HepG2 (cell line): Measurements from ENCODE around the gene PYGB. TPM values are rescaled to one million over a fixed set of nuclear protein-coding genes. Genes with fewer than 3 reads are reported as not detected.

ENCODE experiments used
- ATAC-seq: fragments of 200-7000 bp; cut with Tn5 transposase; 3 replicates; pipeline ENCODE4 v1.9.1; 2020; ENCODE audit warnings: mild to moderate bottlenecking, moderate library complexity
- BruUV-seq: library from RNA; stranded (reverse); fragments of 400-500 nt; replicated peaks from 2 replicates; lab custom pipeline; 2021; lab: Mats Ljungman, UMichigan
- CTCF ChIA-PET: fragments of 300-600 bp; formaldehyde crosslinking; extraction: SDS; loops from one replicate; lab custom pipeline; 2021; ENCODE audit warnings: low total read pairs, inconsistent platforms, low intra/inter-chr PET ratio; lab: Yijun Ruan, JAX
- POLR2A ChIA-PET: fragments of 350-600 bp; sonication (Branson Sonifier 250); formaldehyde crosslinking; loops from one replicate; lab custom pipeline; 2020; ENCODE audit warnings: antibody characterized with exemption, inconsistent platforms; lab: Yijun Ruan, JAX
- DNase-seq: peaks from one replicate; pipeline ENCODE4 v3.0.0-alpha.2; 2015; ENCODE audit warnings: low spot score
- FAIRE-seq: peaks from 3 replicates; lab custom pipeline; 2011; peaks lifted over from hg19 to GRCh38; lab: Jason Lieb, UNC
- H2AFZ ChIP-seq: one replicate; pipeline ENCODE4 v1.6.1; 2011; ENCODE audit warnings: low read length, inconsistent platforms
- H3K27ac ChIP-seq: fragments of 300-600 bp; 3 replicates; pipeline ENCODE4 v1.8.0; 2011; ENCODE audit warnings: mixed run types, mild to moderate bottlenecking, mixed read lengths, low read length, inconsistent platforms; ENCODE audit not compliant: insufficient read depth; ENCODE audit errors: extremely low read length
- H3K27me3 ChIP-seq, 2 experiments: fragments of 200-600 bp in 1 of 2; 2 replicates in 1 of 2; 3 replicates in 1 of 2; pipeline versions ENCODE4 v1.6.0 to v1.8.0; 2011; ENCODE audit warnings: low read length in 2 of 2, mild to moderate bottlenecking in 2 of 2, moderate library complexity in 2 of 2, inconsistent platforms in 1 of 2; ENCODE audit not compliant: insufficient read depth in 2 of 2, control insufficient read depth in 1 of 2
- H3K36me3 ChIP-seq, 2 experiments: fragments of 200-600 bp in 1 of 2; replicated peaks in 1 of 2; 2 replicates in 1 of 2; 3 replicates in 1 of 2; pipeline versions ENCODE4 v1.5.1 to v1.8.0; 2011; ENCODE audit warnings: low read length in 2 of 2, inconsistent platforms in 1 of 2; ENCODE audit not compliant: insufficient read depth in 2 of 2, control insufficient read depth in 1 of 2
- H3K4me1 ChIP-seq: 2 replicates; pipeline ENCODE4 v1.5.1; 2012; ENCODE audit warnings: low read length, inconsistent platforms; ENCODE audit not compliant: insufficient read depth
- H3K4me2 ChIP-seq: 2 replicates; pipeline ENCODE4 v1.6.0; 2011; ENCODE audit warnings: low read depth, low read length, inconsistent platforms
- H3K4me3 ChIP-seq, 3 experiments: fragments of 200-600 bp in 1 of 3; sonication (generic), shearing (Covaris generic) in 1 of 3; replicated peaks in 1 of 3; 2 replicates each; pipeline ENCODE4 v1.5.1; 2011 to 2016; ENCODE audit warnings: low read length in 3 of 3, inconsistent platforms in 2 of 3, low read depth in 2 of 3, mild to moderate bottlenecking in 2 of 3, control low read depth in 1 of 3, mixed read lengths in 1 of 3; ENCODE audit not compliant: insufficient read depth in 1 of 3
- H3K79me2 ChIP-seq: one replicate; pipeline ENCODE4 v1.6.1; 2011; ENCODE audit warnings: low read length, inconsistent platforms; ENCODE audit not compliant: insufficient read depth
- H3K9ac ChIP-seq: 2 replicates; pipeline ENCODE4 v1.6.0; 2011; ENCODE audit warnings: mild to moderate bottlenecking, low read depth, low read length, inconsistent platforms; ENCODE audit not compliant: insufficient read depth
- H3K9me3 ChIP-seq: 2 replicates; pipeline ENCODE4 v1.5.1; 2012; ENCODE audit warnings: mild to moderate bottlenecking, low read length
- H4K20me1 ChIP-seq: 2 replicates; pipeline ENCODE4 v1.6.0; 2011; ENCODE audit warnings: inconsistent platforms, mild to moderate bottlenecking, low read length, moderate library complexity; ENCODE audit not compliant: insufficient read depth
- ZBTB37 ChIP-seq: sonication (generic); formaldehyde crosslinking; IDR thresholded peaks from 2 replicates; pipeline ENCODE4 v1.4.0; 2020; ENCODE audit warnings: mild to moderate bottlenecking, missing genetic modification reagents
- WGBS: methylation state at CpG from one replicate; pipeline ENCODE4 v1.1.6; 2017; ENCODE audit warnings: low lambda C conversion rate; 5-methylcytosine and 5-hydroxymethylcytosine counted together
- in situ Hi-C: cut with HindIII; loops from 2 replicates; pipeline ENCODE4 v1.10.0; 2017; ENCODE audit warnings: low pct_unique_long_range_greater_than_20kb; ENCODE audit not compliant: extremely low pct_ligation_motif_present
- intact Hi-C: fragments of 100-400 bp; cut with micrococcal nuclease; formaldehyde crosslinking; loops from one replicate; pipeline ENCODE4 v1.10.0; 2022; ENCODE audit not compliant: unreplicated experiment
- polyA plus RNA-seq, 8 experiments: library from polyadenylated mRNA; depleted of rRNA in 3 of 8; stranded (reverse) in 7 of 8; unstranded in 1 of 8; fragments of >200 nt; fragmentation: Illumina TruSeq in 4 of 8; extraction: Trizol in 4 of 8; gene quantifications; 2 replicates each; pipeline versions ENCODE4 v1.2.1 to v1.2.3, GENCODE V29; 2011 to 2016; ENCODE audit warnings: low read depth in 4 of 8, missing spikeins in 1 of 8, mixed read lengths in 1 of 8; ENCODE audit not compliant: insufficient read depth in 1 of 8
- total RNA-seq, 5 experiments: library from RNA; depleted of rRNA; stranded (reverse); fragments of >200 nt; fragmentation: Illumina TruSeq; extraction: Trizol; gene quantifications; 2 replicates each; pipeline ENCODE4 v1.2.3, GENCODE V29; 2016; ENCODE audit warnings: low read depth in 1 of 5
- TF ChIP-seq, protein P1 (sequence below): sonication (generic); formaldehyde crosslinking; IDR thresholded peaks from 2 replicates; pipeline ENCODE4 v1.4.0; 2020; ENCODE audit warnings: low read depth, missing genetic modification reagents
- TF ChIP-seq, protein P2 (sequence below): sonication (generic); formaldehyde crosslinking; IDR thresholded peaks from 2 replicates; pipeline ENCODE4 v1.4.0; 2020; ENCODE audit warnings: missing genetic modification reagents

PYGB gene
- total and polyA plus RNA-seq, 2 of the 13 experiments (the other 11 are each of a cell fraction or from before 2014, with no cell fraction given): 24.2 to 86.3 TPM

GRCh38 chr20:25269833-25270170 lies 21.9 kb downstream of the PYGB start:
- no TSS peak for BruUV-seq
- in situ Hi-C loops (no loop called here), intact Hi-C loops (no loop called here)
- Histone ChIP-seq H3K9ac (no peak overlapping the region), H3K4me1 (no peaks in the 10 kb centered on the region), H3K27me3 (no peaks in the 10 kb centered on the region), H2AFZ (no peak overlapping the region), H3K9me3 (no peaks in the 10 kb centered on the region), H3K27ac (no peak overlapping the region), H3K79me2 (no peaks in the 10 kb centered on the region), H3K4me3 (no peak overlapping the region), H3K4me2 (no peak overlapping the region), H3K36me3 (peaks cover 44 to 60% of the 10 kb centered on the region in 2 experiments), H4K20me1 (no peaks in the 10 kb centered on the region)
- POLR2A ChIA-PET: no interaction called here
- no peak for DNase-seq
- no peak for FAIRE-seq
- WGBS: 97% methylated on average over 6 of the region's 6 CpGs
- no peak for ATAC-seq
- CTCF ChIA-PET: no interaction called here
- TF ChIP-seq, protein P1, sequence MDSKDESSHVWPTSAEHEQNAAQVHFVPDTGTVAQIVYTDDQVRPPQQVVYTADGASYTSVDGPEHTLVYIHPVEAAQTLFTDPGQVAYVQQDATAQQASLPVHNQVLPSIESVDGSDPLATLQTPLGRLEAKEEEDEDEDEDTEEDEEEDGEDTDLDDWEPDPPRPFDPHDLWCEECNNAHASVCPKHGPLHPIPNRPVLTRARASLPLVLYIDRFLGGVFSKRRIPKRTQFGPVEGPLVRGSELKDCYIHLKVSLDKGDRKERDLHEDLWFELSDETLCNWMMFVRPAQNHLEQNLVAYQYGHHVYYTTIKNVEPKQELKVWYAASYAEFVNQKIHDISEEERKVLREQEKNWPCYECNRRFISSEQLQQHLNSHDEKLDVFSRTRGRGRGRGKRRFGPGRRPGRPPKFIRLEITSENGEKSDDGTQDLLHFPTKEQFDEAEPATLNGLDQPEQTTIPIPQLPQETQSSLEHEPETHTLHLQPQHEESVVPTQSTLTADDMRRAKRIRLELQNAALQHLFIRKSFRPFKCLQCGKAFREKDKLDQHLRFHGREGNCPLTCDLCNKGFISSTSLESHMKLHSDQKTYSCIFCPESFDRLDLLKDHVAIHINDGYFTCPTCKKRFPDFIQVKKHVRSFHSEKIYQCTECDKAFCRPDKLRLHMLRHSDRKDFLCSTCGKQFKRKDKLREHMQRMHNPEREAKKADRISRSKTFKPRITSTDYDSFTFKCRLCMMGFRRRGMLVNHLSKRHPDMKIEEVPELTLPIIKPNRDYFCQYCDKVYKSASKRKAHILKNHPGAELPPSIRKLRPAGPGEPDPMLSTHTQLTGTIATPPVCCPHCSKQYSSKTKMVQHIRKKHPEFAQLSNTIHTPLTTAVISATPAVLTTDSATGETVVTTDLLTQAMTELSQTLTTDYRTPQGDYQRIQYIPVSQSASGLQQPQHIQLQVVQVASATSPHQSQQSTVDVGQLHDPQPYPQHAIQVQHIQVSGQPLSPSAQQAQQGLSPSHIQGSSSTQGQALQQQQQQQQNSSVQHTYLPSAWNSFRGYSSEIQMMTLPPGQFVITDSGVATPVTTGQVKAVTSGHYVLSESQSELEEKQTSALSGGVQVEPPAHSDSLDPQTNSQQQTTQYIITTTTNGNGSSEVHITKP (CRISPR knock-in tag): no peak
- TF ChIP-seq, protein P2, sequence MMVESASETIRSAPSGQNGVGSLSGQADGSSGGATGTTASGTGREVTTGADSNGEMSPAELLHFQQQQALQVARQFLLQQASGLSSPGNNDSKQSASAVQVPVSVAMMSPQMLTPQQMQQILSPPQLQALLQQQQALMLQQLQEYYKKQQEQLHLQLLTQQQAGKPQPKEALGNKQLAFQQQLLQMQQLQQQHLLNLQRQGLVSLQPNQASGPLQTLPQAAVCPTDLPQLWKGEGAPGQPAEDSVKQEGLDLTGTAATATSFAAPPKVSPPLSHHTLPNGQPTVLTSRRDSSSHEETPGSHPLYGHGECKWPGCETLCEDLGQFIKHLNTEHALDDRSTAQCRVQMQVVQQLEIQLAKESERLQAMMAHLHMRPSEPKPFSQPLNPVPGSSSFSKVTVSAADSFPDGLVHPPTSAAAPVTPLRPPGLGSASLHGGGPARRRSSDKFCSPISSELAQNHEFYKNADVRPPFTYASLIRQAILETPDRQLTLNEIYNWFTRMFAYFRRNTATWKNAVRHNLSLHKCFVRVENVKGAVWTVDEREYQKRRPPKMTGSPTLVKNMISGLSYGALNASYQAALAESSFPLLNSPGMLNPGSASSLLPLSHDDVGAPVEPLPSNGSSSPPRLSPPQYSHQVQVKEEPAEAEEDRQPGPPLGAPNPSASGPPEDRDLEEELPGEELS (CRISPR knock-in tag): no peak
- no peak for TF ChIP-seq ZBTB37 (CRISPR knock-in tag)
